Fibroblast of the aortic adventitia (primary cell): Measurements from ENCODE around the gene MROH8. TPM values are rescaled to one million over a fixed set of nuclear protein-coding genes. Genes with fewer than 3 reads are reported as not detected.

ENCODE experiments used
- DNase-seq: peaks from one replicate; pipeline ENCODE4 v3.0.0-alpha.2; 2010; ENCODE audit warnings: low read depth
- H3K4me3 ChIP-seq: 2 replicates; pipeline ENCODE4 v1.5.1; 2011; ENCODE audit warnings: low read depth, mild to moderate bottlenecking, control low read depth, low read length, moderate library complexity
- CTCF ChIP-seq: IDR thresholded peaks from 2 replicates; pipeline ENCODE4 v1.5.1; 2011; ENCODE audit warnings: mild to moderate bottlenecking, low read length, control low read depth, inconsistent platforms; ENCODE audit not compliant: insufficient read depth
- total RNA-seq: library from RNA; depleted of rRNA; stranded (reverse); fragments of >200 nt; gene quantifications from 2 replicates; pipeline ENCODE4 v1.2.3, GENCODE V29; 2012; ENCODE audit warnings: low replicate concordance

Gene MROH8
- total RNA-seq, 1 donor, result 3.1 TPM

DNA sequence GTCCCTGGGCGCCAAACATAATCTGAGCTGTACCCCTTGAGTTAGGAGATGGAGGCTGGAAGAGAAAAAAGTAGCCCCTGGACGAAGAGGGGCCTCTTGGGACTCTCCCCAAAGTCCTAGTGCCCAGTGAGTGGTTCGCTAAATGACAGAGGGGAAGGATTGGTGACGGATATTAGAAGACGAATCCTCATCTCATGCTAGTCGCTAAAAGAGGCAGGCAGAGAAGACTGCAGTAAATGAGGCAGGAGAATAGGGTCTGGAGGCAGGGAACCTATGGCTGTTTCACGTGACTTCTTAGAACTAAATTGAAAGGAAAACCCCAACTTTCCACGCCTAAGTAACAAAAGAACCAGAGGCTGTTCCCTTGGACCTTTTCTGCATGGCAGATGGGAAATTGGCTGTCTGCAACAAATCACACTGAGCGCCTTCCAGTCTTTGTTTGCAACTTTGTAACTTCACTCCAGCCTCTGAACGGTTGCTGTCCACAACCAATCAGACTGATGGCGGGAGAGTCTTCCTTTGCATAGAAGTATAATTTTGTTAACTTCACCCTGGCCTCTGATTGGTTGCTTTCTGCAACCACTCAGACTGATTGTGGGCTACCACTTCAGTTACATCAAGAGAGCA is 82.8 kb downstream of the MROH8 start:
- DNase-seq, result no peak
- TF ChIP-seq CTCF, result no peak
- no peak overlapping the region for H3K4me3 ChIP-seq

DNA sequence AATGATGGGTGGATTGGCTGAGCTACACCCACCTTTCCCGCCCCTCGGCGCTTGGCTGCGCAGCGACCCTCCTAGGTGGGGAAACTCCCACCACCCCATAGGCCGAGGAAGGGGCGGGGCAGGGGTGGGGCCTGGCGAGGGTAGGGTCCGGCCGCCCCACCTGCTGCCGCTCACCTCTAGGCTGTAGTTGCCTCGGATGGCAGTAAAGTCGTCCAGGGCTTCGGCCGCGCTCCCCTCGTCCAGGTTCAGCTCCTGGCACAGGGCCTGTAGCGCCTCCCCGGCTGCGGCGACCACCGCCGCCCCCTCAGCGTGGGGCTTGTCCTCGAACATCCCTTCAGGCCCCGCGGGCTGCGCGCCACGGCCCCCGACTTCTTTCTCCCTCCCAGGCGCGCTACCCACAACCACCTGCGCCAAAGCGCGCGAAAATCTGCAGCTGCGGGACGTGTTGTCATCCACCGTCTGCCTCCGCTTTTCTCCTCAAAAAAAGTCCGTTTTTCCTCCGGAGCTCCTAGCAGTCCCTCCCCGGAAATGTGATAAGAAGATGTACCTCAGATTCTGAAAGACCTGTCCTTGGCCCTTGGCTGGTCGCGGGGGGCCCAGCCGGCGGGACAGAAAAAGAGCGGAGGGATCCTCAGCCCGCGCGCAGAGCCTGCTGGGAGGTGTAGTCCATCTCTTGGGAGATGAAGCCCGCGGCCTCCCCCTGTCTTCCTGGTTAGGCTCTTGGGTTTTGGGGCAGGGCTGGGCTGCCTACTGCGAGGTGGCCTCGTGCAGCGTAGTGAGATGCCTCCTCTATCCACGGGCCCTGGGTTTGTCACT is 83.5 kb downstream of the MROH8 start, which contains the start of gene RBL1:
RBL1 (minus strand) TSS at position 399 of the 816 bp plus-strand sequence; CDS start at position 330, 69 bp downstream.
- DNase-seq, result peak; percentile 85
- peak; percentile 51 for TF ChIP-seq CTCF
- H3K4me3 ChIP-seq, result peak within 1 kb of the TSS; percentile 87

GRCh38 chr20:37095108-37095598 is 84.2 kb downstream of the MROH8 start:
- no peak for TF ChIP-seq CTCF
- H3K4me3 ChIP-seq, result peak overlapping the region; percentile 87
- DNase-seq, result peak; percentile 10

DNA sequence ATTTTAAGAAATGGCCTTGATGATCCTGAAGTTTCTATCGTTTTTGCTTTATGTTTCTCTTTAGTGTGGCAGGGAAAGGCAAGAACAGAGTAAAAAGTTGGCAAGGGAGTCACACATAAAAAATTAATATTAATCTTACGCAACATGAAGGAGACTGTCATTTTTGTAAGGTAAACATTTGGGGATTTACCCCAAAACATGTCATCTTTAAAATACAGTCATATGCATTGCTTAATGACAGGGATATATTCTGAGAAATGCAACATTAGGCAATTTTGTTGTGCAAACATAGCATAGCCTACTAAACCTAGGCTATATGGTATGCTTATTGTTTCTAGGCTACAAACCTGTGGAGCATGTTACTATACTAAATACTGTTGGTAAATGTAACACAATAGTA is 88.9 kb downstream of the MROH8 start:
- TF ChIP-seq CTCF, result no peak
- H3K4me3 ChIP-seq, result no peak overlapping the region
- DNase-seq, result no peak

DNA sequence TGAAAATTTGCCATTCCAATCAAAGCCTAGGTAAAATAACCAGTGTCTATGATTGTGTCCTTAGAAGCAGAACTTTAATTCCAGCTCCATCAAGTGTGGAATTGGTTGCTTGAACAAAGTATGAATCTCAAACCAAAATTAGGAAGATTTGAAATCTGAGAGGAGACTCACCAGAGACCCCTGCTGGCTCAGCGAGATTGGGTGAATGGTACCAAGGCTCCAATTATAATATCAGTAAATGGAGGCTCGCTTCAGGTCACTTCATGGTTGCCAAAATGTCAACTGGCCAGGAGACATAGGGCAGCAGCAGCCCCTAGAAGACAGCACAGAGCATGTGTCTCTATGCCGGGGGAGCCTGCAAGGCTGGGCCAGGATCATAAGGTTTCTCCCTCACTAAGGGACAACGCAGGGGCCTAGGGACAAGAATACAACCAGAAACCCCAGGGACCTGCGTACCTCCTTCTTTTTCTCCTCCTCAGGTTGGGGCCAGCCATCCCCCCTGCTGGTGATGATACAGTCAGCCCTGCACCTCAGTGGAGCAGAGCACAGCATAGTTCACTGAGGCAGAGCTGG is 97.5 kb downstream of the MROH8 start:
- DNase-seq, result no peak
- no peak overlapping the region for H3K4me3 ChIP-seq
- peak; percentile 29 for TF ChIP-seq CTCF

DNA sequence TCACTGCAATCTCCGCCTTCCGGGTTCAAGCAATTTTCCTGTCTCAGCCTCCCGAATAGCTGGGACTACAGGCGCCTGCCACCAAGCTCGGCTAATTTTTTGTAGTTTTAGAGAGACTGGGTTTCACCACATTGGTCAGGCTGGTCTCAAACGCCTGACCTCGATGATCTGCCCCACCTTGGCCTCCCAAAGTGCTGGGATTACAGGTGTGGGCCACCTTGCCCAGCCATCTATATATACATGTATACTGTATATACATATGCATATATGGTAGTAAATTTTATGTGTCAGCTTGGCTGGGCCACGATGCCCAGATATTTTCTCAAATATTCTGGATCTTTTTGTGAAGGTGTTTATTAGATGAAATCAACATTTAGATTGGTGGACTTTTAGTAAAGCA is 102.3 kb downstream of the MROH8 start:
- TF ChIP-seq CTCF, result no peak
- DNase-seq, result no peak

More for the DNA sequence above, 102.3 kb downstream of the MROH8 start:
- H3K4me3 ChIP-seq, result no peak overlapping the region
